HPDE6-E6E7 (cell line): ENCODE results near the gene NR3C2.

Source experiments
- DNase-seq: peaks from one replicate; pipeline ENCODE4 v3.0.0; 2011; ENCODE audit warnings: missing footprints; ENCODE audit errors: extremely low spot score

Gene NR3C2

DNA sequence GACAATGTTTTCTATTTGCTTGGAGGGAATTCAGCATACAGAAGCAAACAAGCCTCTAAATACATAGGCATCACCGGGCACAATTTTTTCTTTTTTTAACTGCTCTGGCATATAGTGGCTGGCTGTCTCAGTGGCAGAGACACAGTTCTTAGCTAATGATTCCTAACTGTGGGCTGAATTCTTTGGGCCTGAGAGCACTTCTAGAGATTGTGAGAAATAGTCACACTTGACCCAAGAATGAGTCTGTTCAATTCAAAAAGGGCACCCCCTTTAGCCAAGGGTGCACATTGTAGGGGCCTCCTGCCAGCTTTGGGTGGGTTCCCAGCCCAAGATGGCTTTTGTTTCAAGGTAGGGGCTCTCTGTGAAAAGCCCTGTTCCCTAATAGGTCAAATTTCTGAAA lies 364.6 kb downstream of the NR3C2 start:
- DNase-seq = no peak

DNA sequence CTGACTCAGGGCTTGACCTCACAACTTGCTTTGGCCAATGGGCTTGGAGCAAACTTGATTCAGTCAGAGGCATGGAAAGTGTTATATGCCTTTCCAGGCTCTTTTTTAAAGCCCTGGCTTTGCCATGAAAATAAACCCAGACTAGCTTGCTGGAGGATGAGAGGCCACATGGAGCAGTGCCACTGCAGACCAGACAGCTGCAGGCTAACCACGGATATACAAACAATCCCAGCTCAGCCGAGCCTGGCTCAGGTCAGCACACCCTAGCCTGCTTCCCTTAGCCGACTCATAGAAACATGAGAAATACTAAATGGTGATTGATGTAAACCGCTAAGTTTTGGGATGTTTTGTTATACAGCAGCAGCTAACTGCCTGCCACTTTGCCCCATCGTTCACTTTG lies 365.2 kb downstream of the NR3C2 start:
- DNase-seq = no peak

DNA sequence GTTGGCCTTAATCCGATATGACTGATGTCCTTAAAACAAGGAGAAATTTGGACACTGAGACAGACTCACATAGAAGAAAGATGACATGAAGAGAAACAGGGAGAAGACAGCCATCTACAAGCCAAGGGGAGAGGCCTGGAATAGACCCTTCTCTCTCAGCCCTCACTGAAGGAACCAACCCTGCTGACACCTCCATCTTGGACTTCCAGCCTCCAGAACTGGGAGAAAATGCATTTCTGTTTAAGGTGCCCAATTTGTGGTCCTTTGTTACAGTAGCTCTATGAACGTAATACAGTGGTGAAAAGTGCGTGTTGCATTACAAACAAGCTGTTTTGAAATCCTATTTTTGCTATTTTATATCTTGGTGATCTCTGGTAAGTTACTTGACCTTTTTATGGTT lies 366.8 kb downstream of the NR3C2 start:
- DNase-seq = no peak

DNA sequence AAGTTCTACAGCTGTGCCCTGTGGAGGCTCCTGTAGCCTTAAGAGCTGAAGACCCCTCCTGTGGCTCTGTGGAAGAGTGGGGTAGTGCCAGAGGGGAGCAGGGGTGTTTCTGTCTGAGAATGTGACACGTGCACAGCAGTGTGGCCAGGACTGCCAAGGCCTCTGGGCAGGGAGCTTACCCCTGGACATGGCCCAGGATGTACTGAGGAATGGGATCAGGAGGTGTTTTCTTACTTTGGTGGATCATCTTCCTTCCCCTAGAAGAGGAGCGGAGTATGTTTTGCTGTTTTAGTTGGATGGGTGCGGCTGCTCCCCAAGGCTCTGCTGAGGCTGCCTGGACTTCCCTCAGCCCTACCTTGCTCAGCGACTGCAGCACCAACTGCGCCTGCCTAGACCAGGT lies 367.8 kb downstream of the NR3C2 start:
- DNase-seq = no peak

DNA sequence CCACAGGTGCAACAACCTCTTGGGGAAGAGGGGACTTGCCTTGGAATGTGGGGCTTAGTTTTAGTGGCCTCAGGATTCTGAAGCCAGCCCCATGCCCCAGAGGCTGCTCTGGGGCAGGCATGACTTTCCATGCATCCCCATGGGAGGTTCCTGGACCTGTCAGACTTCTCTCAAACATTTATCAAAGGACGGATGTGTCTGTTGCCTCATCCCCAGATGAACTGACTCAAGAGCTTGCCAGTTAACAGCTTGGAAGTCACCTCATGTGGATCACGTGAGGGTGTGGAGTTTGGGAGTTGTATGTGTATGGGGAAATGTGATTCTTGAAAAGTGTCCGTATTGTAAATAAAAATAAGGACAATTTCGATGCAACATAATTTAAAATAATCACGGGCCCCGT lies 368.9 kb downstream of the NR3C2 start:
- DNase-seq = no peak

DNA sequence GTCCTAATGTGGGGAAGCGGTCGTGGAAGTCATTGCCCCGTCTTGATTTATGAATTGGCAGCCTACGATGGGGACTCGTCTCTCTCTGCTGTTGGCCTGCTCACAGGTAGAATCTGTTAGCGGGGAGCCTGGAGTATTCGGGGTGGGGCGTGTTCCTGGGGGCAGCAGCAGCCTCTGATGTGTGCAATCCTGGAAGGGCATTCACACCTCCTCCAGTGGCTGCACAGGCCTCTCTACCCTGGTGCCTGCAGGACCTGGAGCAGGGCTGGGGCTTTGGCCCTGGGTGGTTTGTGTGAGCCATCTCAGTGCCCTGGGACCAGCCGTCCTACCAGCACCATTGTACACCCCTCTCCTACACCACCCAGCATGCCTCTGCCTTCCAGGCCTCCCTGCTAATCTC lies 369.4 kb downstream of the NR3C2 start:
- DNase-seq = no peak

DNA sequence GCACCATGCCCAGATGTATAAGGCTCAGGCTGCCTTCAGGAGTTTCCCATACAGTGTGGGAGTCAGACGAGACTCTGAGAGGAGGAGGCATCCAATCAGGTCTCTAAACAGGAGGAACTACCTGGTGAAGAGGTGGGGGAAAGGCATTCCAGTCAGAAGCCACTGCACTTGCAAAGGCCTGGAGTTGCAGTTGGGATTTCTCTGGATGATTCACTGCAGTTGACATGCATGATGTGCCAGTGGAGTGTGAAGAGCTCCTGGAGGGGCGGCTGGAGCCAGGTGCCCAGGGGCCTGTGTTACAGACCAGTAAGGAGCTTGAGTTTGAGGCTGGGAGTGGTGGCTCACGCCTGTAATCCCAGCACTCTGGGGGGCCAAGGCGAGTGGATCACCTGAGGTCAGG lies 371.2 kb downstream of the NR3C2 start:
- no peak for DNase-seq

DNA sequence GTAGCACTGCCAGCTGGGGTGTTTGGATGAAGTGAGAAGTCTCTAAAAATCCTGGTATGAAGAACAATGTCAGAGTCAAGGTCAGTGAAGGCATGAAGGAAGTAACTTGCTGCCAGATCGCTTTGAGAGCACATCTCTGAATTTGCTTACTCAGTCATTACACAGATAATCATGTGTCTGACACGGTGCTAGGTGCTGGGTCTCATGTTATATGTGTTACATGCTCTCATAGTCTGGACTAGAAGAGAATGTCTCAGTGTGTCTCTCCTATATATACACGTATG lies 372.4 kb downstream of the NR3C2 start:
- DNase-seq = no peak

DNA sequence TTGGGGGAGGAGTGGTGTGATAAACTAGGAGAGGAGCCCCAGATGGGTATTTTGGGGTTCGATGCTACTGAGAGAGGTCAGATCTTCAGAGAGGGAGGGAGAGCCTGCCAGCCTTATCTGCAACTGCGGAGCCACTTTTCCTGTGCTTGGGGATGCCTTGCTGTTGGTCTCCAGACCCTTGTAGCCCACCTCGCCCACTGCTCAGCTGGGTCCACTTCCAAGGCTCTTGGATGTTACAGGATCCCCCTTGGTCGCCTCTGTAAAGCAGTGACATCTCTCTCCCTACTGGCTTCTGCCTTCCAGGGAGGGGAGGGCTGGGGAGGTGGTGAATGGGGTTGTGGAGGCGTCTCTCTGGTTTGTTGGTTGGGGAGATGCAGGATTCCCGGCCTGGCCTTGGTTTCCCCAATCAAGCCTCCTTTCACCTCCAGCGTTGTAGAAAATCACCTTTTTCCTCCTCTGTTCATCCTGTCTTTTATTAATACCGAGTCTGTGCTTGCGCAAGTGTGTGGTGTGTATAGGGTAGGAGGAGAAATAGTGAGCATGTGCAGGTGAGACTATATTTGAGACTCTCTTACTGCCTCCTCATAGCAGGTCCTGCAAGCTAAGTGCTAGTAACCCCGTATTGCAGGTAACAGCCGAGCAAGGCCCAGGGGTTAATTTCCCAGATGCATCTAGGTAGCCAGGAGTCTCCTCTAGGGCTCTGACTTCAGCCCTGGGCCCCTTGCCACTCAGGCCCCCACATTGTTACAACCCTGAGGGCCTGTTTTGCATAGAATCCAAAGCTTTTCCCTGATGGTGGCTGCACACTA lies 372.9 kb downstream of the NR3C2 start:
- no peak for DNase-seq

DNA sequence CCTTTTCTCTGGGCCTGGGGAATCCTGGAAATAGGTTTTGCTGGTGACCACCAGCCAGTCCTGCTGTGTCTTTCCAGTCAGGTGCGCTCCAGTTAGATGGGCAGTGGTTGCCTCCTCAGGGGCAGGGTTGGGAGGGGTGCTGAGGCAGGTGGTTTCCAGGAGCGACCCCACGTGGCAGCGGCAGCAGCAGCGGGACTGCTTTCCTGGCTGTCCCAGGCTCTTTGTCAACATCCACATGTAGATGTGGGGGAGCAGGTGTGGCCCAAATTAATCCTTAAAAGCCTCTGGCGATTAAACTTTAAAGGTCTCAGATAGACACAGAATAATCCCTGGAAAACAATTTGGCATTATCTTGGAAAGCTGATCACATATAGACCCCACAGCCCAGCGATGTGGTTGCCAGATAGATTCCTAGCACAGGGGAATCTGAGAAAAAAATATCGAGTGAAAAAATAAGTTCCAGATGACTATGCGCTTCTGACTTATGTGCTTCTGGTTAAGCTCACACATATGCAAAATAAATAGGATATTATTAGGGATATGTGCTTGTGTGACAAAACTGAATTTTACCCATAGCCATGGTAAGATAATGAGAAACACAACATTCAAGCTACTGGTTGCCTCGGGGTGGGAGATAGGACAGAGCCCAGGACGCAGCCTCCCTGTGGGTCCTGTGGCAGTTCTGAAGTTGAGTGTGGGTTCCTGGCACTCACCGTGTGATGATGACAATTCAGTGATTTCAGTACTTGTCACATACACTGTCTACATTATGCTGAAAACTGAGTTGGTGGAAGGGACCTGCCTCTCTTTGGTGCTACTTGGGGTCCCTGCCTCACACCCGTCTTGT lies 373.9 kb downstream of the NR3C2 start:
- DNase-seq = no peak

DNA sequence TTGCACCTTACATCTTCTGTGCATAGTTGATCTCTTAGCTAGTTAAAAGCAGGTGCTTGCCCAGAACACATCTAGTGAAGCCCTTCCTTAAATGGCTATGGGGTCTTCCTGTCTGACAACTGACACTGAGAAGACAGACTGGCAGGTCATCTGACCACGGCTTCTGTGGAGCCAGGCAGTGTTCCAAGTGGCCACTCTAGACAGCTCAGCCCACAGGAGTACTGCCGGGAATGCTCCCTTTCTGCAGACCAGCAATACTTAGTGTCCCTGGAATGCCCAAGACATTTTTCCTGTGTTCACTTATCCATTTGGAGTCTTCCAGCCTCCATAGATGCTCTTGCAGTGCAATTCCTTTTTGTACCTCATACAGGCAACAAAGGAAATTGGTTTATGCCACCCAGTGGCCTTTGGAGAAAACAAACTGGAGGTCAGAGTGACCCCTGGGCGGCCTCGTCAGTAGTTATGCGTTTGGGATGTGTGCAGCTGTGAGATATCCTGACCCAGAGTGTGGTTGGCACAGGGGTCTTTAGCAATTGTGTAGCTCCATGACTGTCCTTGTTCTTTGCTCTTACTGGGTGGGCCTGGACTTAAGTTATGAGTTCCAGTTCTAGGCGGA lies 374.8 kb downstream of the NR3C2 start:
- no peak for DNase-seq

DNA sequence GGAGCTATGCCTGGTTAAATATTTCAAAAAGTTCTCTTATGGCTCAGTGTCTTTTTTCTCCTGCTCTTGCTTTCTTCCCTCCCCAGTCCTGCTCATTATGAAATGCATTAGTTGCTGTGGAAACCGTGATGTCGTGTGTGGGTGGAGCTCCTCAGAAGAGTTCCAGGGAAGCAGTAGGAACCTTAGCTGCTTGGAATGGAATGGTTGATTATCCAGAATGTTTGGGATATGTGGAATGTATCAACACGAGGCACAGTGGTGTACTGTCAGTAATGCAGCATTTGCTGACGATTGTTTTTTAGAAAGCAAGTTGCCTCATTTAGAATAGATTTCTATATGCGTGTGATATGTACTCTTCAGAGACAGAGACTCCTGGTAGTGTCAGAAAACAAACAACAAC lies 377.1 kb downstream of the NR3C2 start:
- DNase-seq = no peak

DNA sequence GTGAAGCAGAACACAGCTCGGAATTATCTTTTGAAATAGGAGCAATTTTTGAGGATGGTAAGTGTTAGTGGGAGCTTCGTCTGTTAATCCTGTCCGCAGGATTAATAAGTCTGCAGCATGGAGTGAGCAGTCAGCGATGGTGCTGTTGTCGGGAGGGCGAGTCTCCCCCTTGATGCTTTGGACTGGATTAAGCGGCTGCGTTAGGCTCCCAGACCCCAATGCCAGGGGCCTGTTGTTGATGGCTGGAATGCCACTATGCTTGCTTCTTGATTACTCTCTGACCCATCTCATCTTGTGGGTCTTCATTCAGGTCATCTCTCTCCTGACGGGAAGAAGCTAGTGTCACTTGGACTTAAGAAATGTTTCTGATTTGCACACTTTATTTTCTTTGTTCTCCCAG lies 377.8 kb downstream of the NR3C2 start:
- no peak for DNase-seq

DNA sequence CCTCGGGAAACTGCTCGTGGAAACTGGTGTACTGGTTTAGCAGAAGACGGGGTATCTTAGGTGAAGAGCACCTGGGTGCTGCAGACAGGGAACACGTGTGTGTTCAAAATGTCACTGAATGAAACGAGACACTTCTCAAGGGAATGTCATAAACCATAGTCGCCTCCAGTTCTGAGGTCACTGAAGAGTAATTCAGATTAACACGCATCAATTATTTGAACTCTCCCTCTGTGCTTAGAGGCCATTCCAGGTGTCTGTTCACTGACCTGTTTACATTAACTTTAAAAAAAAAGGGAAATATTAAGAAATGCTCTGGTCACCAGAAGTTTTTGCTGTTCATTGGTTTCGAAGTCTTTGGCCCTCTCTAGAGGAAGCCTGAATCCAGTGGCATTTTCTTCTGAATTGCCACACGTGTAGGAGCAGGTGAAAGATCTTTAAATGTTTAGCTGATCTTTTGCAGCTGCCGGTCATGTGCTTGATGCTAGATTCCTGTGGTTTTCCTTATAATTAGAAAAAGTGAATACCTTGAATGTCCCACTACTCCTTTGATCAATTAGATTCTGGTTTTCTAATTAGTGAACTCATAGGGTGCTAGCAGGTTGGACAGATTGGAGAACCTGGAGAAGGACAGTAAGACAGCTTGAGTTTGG lies 379.8 kb downstream of the NR3C2 start:
- DNase-seq = no peak

DNA sequence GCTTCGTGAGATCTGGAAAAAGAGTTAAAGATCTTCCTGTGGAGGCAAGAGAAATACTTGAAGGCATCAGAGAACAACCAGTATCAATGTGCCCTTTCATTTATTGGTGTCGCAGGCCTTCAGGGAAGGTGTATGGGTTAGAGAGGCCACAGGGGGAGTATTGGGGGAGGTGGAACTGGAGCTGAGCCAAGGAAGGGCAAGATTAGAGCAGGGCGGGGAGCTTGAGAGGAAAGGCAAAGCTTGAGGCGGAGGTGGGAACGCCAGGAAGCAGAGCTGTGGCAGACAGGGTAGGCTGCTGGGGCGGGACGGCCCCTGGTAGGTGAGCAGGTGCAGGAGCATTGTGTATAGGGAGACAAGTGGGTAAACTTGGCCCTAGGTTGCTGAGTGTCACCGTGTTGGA lies 380.4 kb downstream of the NR3C2 start:
- DNase-seq = no peak

DNA sequence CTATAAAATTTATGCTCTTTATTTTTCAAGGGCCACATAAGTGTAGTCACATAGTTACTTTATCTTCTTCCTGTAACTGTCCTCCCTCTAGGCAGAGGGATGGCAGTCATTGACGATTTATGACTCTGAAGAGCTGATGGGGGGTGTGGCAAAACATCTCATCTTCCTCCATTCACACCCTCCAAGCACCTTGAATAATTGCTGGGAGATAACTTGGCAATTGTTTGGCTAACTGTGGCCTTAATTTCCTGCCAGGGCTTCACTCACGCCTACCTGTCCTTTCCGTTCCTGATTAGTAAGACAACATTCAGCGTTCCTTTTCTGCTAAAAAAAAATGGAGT lies 381.1 kb downstream of the NR3C2 start:
- DNase-seq = no peak

DNA sequence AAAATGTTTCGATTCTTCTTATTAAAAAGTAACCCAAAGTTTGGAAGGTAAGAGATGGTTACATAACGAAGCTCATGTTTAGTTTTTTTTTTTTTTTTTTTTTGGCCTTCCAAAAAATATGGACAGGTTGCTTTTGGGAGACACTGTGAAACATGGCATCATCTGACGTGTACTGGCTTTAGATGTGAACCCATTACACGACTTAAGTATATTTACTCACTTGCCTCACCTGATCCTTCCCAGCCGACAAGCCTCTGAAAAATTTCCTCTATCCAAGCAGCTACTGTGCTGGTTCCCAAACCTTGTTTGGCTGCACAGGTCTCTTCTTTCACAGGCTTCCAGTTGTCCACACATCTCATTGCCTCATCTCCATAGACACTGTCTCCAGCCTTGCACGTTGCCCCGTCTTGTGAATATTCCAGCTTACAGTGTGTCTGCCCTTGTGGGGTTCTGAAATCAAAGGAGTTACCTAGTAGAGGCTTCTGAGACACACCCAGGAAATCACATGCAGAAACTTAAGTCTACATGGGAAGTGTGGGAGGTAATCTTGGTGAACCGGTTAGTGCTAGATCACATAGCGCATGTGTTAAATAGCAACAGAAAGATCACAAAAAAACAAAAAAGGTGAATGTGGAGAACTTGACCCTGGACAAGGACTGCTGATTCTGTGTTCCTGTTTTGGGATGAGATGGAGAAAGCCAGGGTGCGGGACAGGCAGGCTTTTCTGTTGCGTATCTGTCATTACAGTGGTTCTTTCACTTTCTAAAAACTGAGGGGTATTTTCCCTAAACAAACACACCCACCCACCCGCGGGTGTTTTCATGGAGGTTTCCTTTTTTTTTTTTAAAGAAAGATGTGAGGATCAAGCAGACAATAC lies 381.7 kb downstream of the NR3C2 start:
- no peak for DNase-seq

DNA sequence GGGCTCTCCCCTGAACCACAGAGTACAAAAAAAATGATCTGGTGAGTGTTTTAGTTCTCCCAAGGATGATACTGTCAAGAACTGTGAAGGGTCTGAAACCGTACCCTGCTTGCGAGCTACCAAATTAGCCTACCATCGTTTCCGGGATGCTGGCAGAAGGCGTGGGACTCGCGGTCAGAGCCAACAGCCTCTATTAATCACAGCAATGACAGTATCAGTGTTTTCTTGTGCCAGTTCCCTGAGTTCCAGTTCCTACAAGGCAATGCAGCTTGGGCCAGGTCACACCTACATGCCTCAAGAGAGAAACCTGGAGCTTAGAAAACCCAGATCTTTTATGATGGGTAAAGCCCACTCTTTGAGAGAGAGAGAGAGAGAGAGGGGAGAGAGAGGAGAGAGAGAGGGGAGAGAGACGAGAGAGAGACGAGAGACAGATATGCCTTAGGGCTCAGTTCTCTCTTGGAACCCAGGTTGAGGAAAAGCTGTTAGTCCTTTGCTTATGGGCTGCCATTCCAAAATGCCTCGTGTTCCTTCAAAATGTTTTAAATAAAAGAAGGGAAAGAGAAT lies 382.5 kb downstream of the NR3C2 start:
- DNase-seq = no peak

DNA sequence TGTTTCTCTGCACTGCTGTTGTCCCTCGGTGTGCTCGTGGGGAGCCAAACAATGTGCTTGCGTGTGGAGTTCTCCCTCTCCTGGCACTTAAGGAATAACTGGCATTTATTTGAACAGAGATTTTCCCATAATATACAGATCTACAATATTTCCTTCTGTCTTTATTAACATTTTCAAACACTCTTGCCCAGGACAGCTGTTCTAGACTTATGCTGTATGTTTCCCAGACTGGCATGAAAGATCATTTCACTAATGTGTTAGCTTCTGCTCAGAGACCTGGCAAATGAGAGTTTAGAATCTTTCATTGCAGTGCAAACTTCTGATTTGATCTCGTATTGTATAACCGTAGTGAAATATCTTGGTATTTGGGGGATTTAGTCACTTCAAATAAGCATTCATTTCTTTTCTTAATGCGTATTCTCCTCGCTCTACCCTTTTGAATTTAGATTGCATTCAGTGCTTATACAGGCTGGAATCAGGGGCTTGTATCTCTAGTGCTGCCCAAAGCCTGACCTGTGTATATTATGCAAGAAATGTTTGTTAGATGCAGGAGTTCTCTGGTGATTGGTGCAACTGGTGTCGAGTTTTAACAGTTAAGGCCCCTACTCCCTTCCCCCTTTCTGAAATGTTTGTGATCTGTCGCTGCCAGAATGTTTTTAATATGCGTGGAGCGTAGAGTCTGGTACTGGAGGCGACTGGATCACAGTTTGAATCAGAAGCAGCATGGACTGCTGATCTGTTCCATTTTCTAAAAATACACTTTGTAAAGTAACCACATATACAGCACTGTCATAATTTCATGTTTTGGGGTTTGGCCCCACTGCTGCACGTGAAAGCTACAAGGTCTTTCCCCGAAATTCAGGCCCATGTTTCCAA lies 384.0 kb downstream of the NR3C2 start:
- DNase-seq = no peak

DNA sequence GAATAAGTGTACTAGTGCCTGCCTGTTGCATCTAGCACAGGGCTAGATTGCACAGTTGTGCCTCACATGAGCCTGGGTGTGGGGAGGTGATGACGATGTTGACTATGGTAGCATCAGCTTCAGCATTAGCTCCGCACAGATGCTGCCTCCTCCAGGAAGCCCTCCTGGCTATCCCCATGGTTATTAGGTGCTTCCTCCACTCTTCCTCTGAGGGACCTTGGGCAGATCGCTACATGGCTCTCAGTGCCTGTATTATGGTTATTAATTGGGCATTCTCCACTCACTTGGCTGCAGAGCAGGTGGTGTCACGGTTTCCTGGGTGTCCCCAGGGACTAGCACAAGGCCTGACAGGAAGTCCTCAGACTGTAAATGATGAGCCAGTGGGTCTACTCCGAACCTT lies 384.7 kb downstream of the NR3C2 start:
- no peak for DNase-seq
